A673 (cell line): Measurements from ENCODE around the gene BMERB1.

Experiments used
- CTCF ChIP-seq: fragments of 300-800, 200-600 bp; sonication (generic); conservative IDR thresholded peaks from 2 replicates; pipeline ENCODE4 v1.5.1; 2017; ENCODE audit warnings: low read depth, mild to moderate bottlenecking, antibody characterized with exemption, low read length, moderate library complexity, mixed read lengths
- EZH2 ChIP-seq: fragments of 200-600 bp; sonication (generic); IDR thresholded peaks from 2 replicates; pipeline ENCODE4 v1.6.1; 2017; ENCODE audit warnings: borderline replicate concordance, low read depth, mild to moderate bottlenecking, mixed read lengths, antibody characterized with exemption, low read length; ENCODE audit not compliant: poor library complexity, severe bottlenecking

- TF ChIP-seq CTCF = no peak
- TF ChIP-seq EZH2 = no peak
These were observed 184.0 kb downstream of the BMERB1 start for GRCh38 chr16:15618392-15618791.
